Activated CD8-positive, alpha-beta memory T cell treated with anti-CD3 and anti-CD28 coated beads, Interleukin-2, amount 50 U/mL, for 24 hours (primary cell): Measurements from ENCODE around the gene LRCH4.
"Not testable (repeated sequence)": the region's sequence is repeated elsewhere in the genome, so short reads cannot be mapped to it uniquely, and the experiment has no call there.

ENCODE experiments used
- DNase-seq: peaks from one replicate; pipeline ENCODE4 v3.0.0-alpha.2; 2020; ENCODE audit errors: extremely low read depth

The LRCH4 gene

GRCh38 chr7:100544967-100545359 is 41.0 kb downstream of the LRCH4 start:
- DNase-seq, result no peak

- no peak for DNase-seq
Observed at GRCh38 chr7:100544386-100544785, 41.5 kb downstream of the LRCH4 start.

- no peak for DNase-seq
Observed at GRCh38 chr7:100543586-100543985, 42.3 kb downstream of the LRCH4 start.

- not testable (repeated sequence) for DNase-seq
Observed at GRCh38 chr7:100541309-100541708, 44.6 kb downstream of the LRCH4 start.

- no peak for DNase-seq
Observed at GRCh38 chr7:100540073-100540723, 45.7 kb downstream of the LRCH4 start.

- no peak for DNase-seq
Observed at GRCh38 chr7:100539436-100540006, 46.4 kb downstream of the LRCH4 start.

- DNase-seq, result peak; percentile 100
Observed at GRCh38 chr7:100538654-100539435, 47.1 kb downstream of the LRCH4 start, which contains the start of gene AGFG2. Gene AGFG2, plus strand, starts transcription at chr7:100539203. Its CDS starts 144 bp downstream, at chr7:100539347.

GRCh38 chr7:100538348-100538653 is 47.6 kb downstream of the LRCH4 start:
- DNase-seq, result no peak

- DNase-seq, result not testable (repeated sequence)
Observed at GRCh38 chr7:100536695-100537094, 49.2 kb downstream of the LRCH4 start.

GRCh38 chr7:100535982-100536381 is 49.9 kb downstream of the LRCH4 start:
- DNase-seq, result not testable (repeated sequence)

GRCh38 chr7:100532165-100533022 is 53.5 kb downstream of the LRCH4 start:
- DNase-seq, result no peak

- DNase-seq, result not testable (repeated sequence)
Observed at GRCh38 chr7:100528108-100528866, 57.6 kb downstream of the LRCH4 start.
